B cell (primary cell): Measurements from ENCODE around the gene HAUS3. TPM values are rescaled to one million over a fixed set of nuclear protein-coding genes. Genes with fewer than 3 reads are reported as not detected.

Experiments used
- ATAC-seq: fragments of 200-7000 bp; cut with Tn5 transposase; one replicate; pipeline ENCODE4 v1.10.0; 2021; ENCODE audit warnings: low read depth, mild to moderate bottlenecking, moderate number of reproducible peaks, moderate library complexity
- CTCF ChIA-PET: fragments of 350-600 bp; sonication (Branson Sonifier 250); formaldehyde crosslinking; loops from one replicate; lab custom pipeline; 2021; ENCODE audit warnings: antibody characterized with exemption, inconsistent platforms; lab: Charles Lee
- POLR2A ChIA-PET: fragments of 350-600 bp; sonication (Branson Sonifier 250); formaldehyde crosslinking; loops from one replicate; lab custom pipeline; 2021; ENCODE audit warnings: antibody characterized with exemption; lab: Charles Lee
- DNase-seq: peaks from one replicate; pipeline ENCODE4 v3.0.0; 2013
- H2AFZ ChIP-seq: 2 replicates; pipeline ENCODE4 v1.6.1; 2012; ENCODE audit warnings: mild to moderate bottlenecking, low read depth, low read length; ENCODE audit not compliant: insufficient read depth, poor library complexity, severe bottlenecking
- H3K27ac ChIP-seq, 2 donors: 1 replicate in 1 of 2; 2 replicates in 1 of 2; pipeline ENCODE4 v1.5.1; 2012 to 2013; ENCODE audit warnings: low read length in 2 of 2, mild to moderate bottlenecking in 2 of 2, moderate library complexity in 1 of 2
- H3K27me3 ChIP-seq, 4 experiments: fragments of 200-600 bp in 1 of 4; sonication (generic) in 1 of 4; replicated peaks in 1 of 4; 1 replicate in 2 of 4; 2 replicates in 2 of 4; pipeline versions ENCODE4 v1.6.1 to v1.7.0; 2013 to 2016; ENCODE audit warnings: low read length in 3 of 4, mild to moderate bottlenecking in 2 of 4, mixed read lengths in 1 of 4, moderate library complexity in 1 of 4; ENCODE audit not compliant: insufficient read depth in 4 of 4, control insufficient read depth in 3 of 4; ENCODE audit errors: control extremely low read depth in 1 of 4
- H3K36me3 ChIP-seq, 2 experiments: replicated peaks in 1 of 2; 1 replicate in 1 of 2; 2 replicates in 1 of 2; pipeline versions ENCODE4 v1.6.1 to v1.7.1; 2013; ENCODE audit warnings: low read length in 1 of 2; ENCODE audit not compliant: insufficient read depth in 2 of 2, control insufficient read depth in 1 of 2; ENCODE audit errors: control extremely low read depth in 1 of 2, extremely low read depth in 1 of 2
- H3K4me1 ChIP-seq, 2 donors: fragments of 200-600 bp in 1 of 2; sonication (generic) in 1 of 2; 1 replicate in 1 of 2; 2 replicates in 1 of 2; pipeline versions ENCODE4 v1.5.1 to v1.6.1; 2013 to 2017; ENCODE audit warnings: low read length in 2 of 2; ENCODE audit not compliant: control insufficient read depth in 2 of 2, insufficient read depth in 2 of 2
- H3K4me2 ChIP-seq: replicated peaks from 2 replicates; pipeline ENCODE3; 2012; ENCODE audit warnings: mild to moderate bottlenecking, low read depth, low read length; ENCODE audit not compliant: poor library complexity, severe bottlenecking
- H3K4me3 ChIP-seq, 5 experiments: fragments of 200-600 bp in 1 of 5; sonication (generic) in 1 of 5; 1 replicate in 3 of 5; 2 replicates in 2 of 5; pipeline versions ENCODE4 v1.5.1 to v1.7.0; 2011 to 2016; ENCODE audit warnings: low read length in 4 of 5, mild to moderate bottlenecking in 4 of 5, low read depth in 2 of 5, control low read depth in 1 of 5, moderate library complexity in 1 of 5; ENCODE audit not compliant: insufficient read depth in 1 of 5; ENCODE audit errors: control extremely low read depth in 1 of 5, extremely low read depth in 1 of 5
- H3K79me2 ChIP-seq: fragments of 200-600 bp; sonication (generic); one replicate; pipeline ENCODE4 v1.6.0; 2016; ENCODE audit warnings: low read length; ENCODE audit not compliant: control insufficient read depth, insufficient read depth
- H3K9ac ChIP-seq: fragments of 200-600 bp; sonication (generic); 2 replicates; pipeline ENCODE4 v1.6.1; 2017; ENCODE audit warnings: mild to moderate bottlenecking, low read length, moderate library complexity
- H3K9me3 ChIP-seq, 3 donors: one replicate each; pipeline versions ENCODE4 v1.6.1 to v1.7.1; 2013; ENCODE audit warnings: low read length in 2 of 3; ENCODE audit not compliant: control insufficient read depth in 2 of 3, insufficient read depth in 1 of 3; ENCODE audit errors: control extremely low read depth in 1 of 3
- H4K20me1 ChIP-seq: 2 replicates; pipeline ENCODE4 v1.6.0; 2012; ENCODE audit warnings: mild to moderate bottlenecking, low read length; ENCODE audit not compliant: insufficient read depth, control insufficient read depth, poor library complexity, severe bottlenecking
- H3K27ac Mint-ChIP-seq: one replicate; pipeline ENCODE4 v1.8.0; 2021; ENCODE audit warnings: mixed read lengths
- H3K27me3 Mint-ChIP-seq: one replicate; pipeline ENCODE4 v1.8.0; 2021; ENCODE audit warnings: mixed read lengths
- H3K4me1 Mint-ChIP-seq: one replicate; pipeline ENCODE4 v1.8.0; 2021; ENCODE audit warnings: mixed read lengths
- H3K4me3 Mint-ChIP-seq: one replicate; pipeline ENCODE4 v1.8.0; 2021; ENCODE audit warnings: mixed read lengths
- H3K9me3 Mint-ChIP-seq: one replicate; pipeline ENCODE4 v1.8.0; 2022; ENCODE audit warnings: mixed read lengths; ENCODE audit not compliant: insufficient read depth
- EZH2 ChIP-seq: IDR thresholded peaks from 2 replicates; pipeline ENCODE4 v1.6.1; 2012; ENCODE audit warnings: borderline replicate concordance, low read depth, mild to moderate bottlenecking, moderate library complexity, low read length; ENCODE audit not compliant: insufficient read depth, poor library complexity, severe bottlenecking
- WGBS: methylation state at CpG from one replicate; pipeline ENCODE4 v1.1.5; 2013; ENCODE audit warnings: missing lambda C conversion rate; ENCODE audit not compliant: insufficient coverage; 5-methylcytosine and 5-hydroxymethylcytosine counted together
- intact Hi-C: fragments of 100-400 bp; cut with micrococcal nuclease; formaldehyde crosslinking; loops from one replicate; pipeline ENCODE4 v1.10.0; 2022
- polyA plus RNA-seq: library from polyadenylated mRNA; depleted of rRNA; stranded (reverse); fragments of >200 nt; gene quantifications from 2 replicates; pipeline ENCODE4 v1.2.3, GENCODE V29; 2012
- total RNA-seq, 2 donors: library from RNA; stranded (reverse); fragments of 120-200 nt in 1 of 2; gene quantifications; 1 replicate in 1 of 2; 2 replicates in 1 of 2; pipeline versions ENCODE4 v1.2.3 to v1.2.4, GENCODE V29; 2013 to 2022
- TF ChIP-seq, protein P1 (sequence below): fragments of 200-600 bp; IDR thresholded peaks from one replicate; pipeline ENCODE4 v1.8.0; 2022; ENCODE audit warnings: antibody characterized with exemption, mild to moderate bottlenecking

Gene HAUS3
- total and polyA plus RNA-seq, 2 donors (not counting 1 experiment from before 2014, with no cell fraction given): 8.2 to 26.5 TPM

DNA sequence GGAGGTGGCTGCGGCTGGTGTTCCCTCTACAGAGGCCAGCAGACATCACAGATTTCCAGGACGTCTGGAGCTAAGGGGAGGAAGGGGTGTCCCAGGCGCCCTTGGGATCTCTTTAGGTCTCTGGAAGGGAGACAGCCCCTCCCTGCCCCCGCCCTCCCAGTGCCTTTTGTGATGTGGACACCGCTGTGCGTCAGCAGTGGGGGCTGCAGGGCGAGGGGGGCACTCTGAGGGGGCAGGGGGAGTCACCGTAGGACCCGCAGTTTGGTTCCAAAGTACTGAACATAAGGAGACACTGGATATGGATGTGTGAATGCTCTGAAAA is 45.6 kb upstream of the HAUS3 start:
- no peak overlapping the region for H3K4me2 ChIP-seq
- no peak overlapping the region for H3K4me3 ChIP-seq
- intact Hi-C loops: no loop called here
- H3K27ac ChIP-seq: no peak overlapping the region
- 87% methylated on average over 6 of the region's 9 CpGs for WGBS
- ChIA-PET CTCF (no interaction called here), POLR2A (no interaction called here)
- H3K79me2 ChIP-seq: no peaks in the 10 kb centered on the region
- peaks cover 0 to 8% (median 3%) of the 10 kb centered on the region in 4 experiments for H3K27me3 ChIP-seq
- ATAC-seq: no peak
- H3K27ac Mint-ChIP-seq: no peak overlapping the region
- DNase-seq: no peak
- H3K36me3 ChIP-seq: no peaks in the 10 kb centered on the region
- H3K4me1 ChIP-seq: peaks cover 20 to 21% of the 10 kb centered on the region in 2 donors
- H3K4me1 Mint-ChIP-seq: peaks cover 24% of the 10 kb centered on the region
- H3K27me3 Mint-ChIP-seq: no peaks in the 10 kb centered on the region
- H3K9me3 ChIP-seq: peaks cover 0 to 14% (median 0%) of the 10 kb centered on the region in 3 donors
- H3K4me3 Mint-ChIP-seq: no peak overlapping the region
- TF ChIP-seq, protein P1, sequence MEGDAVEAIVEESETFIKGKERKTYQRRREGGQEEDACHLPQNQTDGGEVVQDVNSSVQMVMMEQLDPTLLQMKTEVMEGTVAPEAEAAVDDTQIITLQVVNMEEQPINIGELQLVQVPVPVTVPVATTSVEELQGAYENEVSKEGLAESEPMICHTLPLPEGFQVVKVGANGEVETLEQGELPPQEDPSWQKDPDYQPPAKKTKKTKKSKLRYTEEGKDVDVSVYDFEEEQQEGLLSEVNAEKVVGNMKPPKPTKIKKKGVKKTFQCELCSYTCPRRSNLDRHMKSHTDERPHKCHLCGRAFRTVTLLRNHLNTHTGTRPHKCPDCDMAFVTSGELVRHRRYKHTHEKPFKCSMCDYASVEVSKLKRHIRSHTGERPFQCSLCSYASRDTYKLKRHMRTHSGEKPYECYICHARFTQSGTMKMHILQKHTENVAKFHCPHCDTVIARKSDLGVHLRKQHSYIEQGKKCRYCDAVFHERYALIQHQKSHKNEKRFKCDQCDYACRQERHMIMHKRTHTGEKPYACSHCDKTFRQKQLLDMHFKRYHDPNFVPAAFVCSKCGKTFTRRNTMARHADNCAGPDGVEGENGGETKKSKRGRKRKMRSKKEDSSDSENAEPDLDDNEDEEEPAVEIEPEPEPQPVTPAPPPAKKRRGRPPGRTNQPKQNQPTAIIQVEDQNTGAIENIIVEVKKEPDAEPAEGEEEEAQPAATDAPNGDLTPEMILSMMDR: no peak
- TF ChIP-seq EZH2: no peak
- no peak overlapping the region for H2AFZ ChIP-seq
- no peak overlapping the region for H3K9ac ChIP-seq
- H3K9me3 Mint-ChIP-seq: no peaks in the 10 kb centered on the region
- H4K20me1 ChIP-seq: no peaks in the 10 kb centered on the region

DNA sequence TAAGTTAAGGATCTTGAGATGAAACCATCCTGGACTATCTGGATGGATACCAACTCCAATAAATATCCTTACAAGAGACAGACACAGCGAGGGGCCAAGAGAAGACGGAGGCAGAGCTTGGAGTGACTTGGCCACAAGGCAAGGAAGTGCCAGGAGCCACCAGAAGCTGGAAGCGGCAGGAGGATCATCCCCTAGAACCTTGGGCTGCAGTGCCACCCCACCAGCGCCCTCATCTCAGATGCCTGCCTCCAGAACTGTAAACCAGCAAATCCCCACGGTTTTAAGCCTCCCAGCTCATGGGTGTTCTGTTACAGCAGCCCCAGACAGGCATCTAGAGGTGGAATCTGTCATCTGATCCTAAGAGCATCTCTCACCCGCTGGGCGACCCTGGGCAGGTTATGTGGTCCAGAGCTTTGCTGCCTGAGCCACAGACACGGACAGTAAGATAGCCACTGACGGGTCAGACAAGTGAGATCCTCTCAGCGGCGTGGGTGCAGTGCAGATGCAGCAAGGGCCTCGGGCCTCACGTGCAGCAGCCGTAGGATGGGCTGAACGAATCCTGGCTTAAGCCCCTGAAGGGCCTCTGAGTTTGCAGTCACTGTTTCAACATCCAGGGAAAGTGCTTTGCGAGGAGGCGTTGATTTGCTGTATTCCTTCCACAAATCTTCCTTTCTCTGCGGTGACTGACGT is 45.1 kb upstream of the HAUS3 start:
- no peak for ATAC-seq
- no peak overlapping the region for H3K27ac Mint-ChIP-seq
- no peak overlapping the region for H3K9ac ChIP-seq
- no peaks in the 10 kb centered on the region for H3K9me3 Mint-ChIP-seq
- WGBS: 90% methylated on average over 17 of the region's 19 CpGs
- no peak for TF ChIP-seq EZH2
- TF ChIP-seq, protein P1: no peak
- no peak for DNase-seq
- no peak overlapping the region for H3K4me2 ChIP-seq
- ChIA-PET POLR2A (no interaction called here), CTCF (no interaction called here)
- H3K4me3 ChIP-seq: no peak overlapping the region
- no peaks in the 10 kb centered on the region for H3K27me3 Mint-ChIP-seq
- intact Hi-C loops: no loop called here
- H3K4me1 ChIP-seq: peaks cover 25 to 26% of the 10 kb centered on the region in 2 donors
- no peaks in the 10 kb centered on the region for H4K20me1 ChIP-seq
- H3K79me2 ChIP-seq: no peaks in the 10 kb centered on the region
- H3K4me1 Mint-ChIP-seq: peaks cover 29% of the 10 kb centered on the region
- H2AFZ ChIP-seq: no peak overlapping the region
- H3K27ac ChIP-seq: no peak overlapping the region
- H3K36me3 ChIP-seq: no peaks in the 10 kb centered on the region
- peaks cover 0 to 8% (median 3%) of the 10 kb centered on the region in 4 experiments for H3K27me3 ChIP-seq
- peaks cover 0 to 14% (median 0%) of the 10 kb centered on the region in 3 donors for H3K9me3 ChIP-seq
- no peak overlapping the region for H3K4me3 Mint-ChIP-seq
